PC-3 (cell line): ENCODE measurements around the gene MBNL1. TPM values are rescaled to one million over a fixed set of nuclear protein-coding genes. Genes with fewer than 3 reads are reported as not detected.

Source experiments
- ATAC-seq: fragments of 200-7000 bp; cut with Tn5 transposase; 2 replicates; pipeline ENCODE4 v1.9.1; 2020; ENCODE audit warnings: mild to moderate bottlenecking, moderate library complexity
- BruUV-seq: library from RNA; stranded (reverse); fragments of 400-500 nt; replicated peaks from 2 replicates; lab custom pipeline; 2021; lab: Mats Ljungman, UMichigan
- CTCF ChIA-PET: fragments of 300-600 bp; sonication (Branson Sonifier 250); formaldehyde crosslinking; loops from one replicate; lab custom pipeline; 2022; ENCODE audit warnings: antibody characterized with exemption; lab: Charles Lee
- POLR2A ChIA-PET: fragments of 300-600 bp; sonication (Branson Sonifier 250); formaldehyde crosslinking; loops from one replicate; lab custom pipeline; 2022; ENCODE audit warnings: antibody characterized with exemption; ENCODE audit not compliant: unreplicated experiment; lab: Charles Lee
- DNase-seq: peaks from one replicate; pipeline ENCODE4 v3.0.0-alpha.2; 2015
- H2AFZ ChIP-seq: fragments of 300-600 bp; sonication (generic); 2 replicates; pipeline ENCODE4 v1.6.0; 2016; ENCODE audit warnings: antibody characterized with exemption, low read length
- H3F3A ChIP-seq: fragments of 300-600 bp; sonication (generic); one replicate; pipeline ENCODE4 v1.6.0; 2017; ENCODE audit warnings: antibody characterized with exemption, low read length, control low read depth, mild to moderate bottlenecking; ENCODE audit not compliant: unreplicated experiment
- H3K27ac ChIP-seq: fragments of 300-600 bp; sonication (generic); 2 replicates; pipeline ENCODE4 v1.5.1; 2016; ENCODE audit warnings: mild to moderate bottlenecking, low read length
- H3K27me3 ChIP-seq: fragments of 300-600 bp; sonication (generic); 2 replicates; pipeline ENCODE4 v1.6.1; 2016; ENCODE audit warnings: low read length, mixed read lengths
- H3K36me3 ChIP-seq: fragments of 300-600 bp; sonication (generic); 2 replicates; pipeline ENCODE4 v1.6.1; 2016; ENCODE audit warnings: low read depth, mixed run types, low read length, mixed read lengths
- H3K4me1 ChIP-seq: fragments of 300-600 bp; sonication (generic); 2 replicates; pipeline ENCODE4 v1.5.1; 2016; ENCODE audit warnings: low read length; ENCODE audit not compliant: insufficient read depth
- H3K4me2 ChIP-seq: fragments of 300-600 bp; sonication (generic); 2 replicates; pipeline ENCODE4 v1.6.0; 2016; ENCODE audit warnings: low read length
- H3K4me3 ChIP-seq: fragments of 300-600 bp; sonication (generic); 2 replicates; pipeline ENCODE4 v1.5.1; 2016; ENCODE audit warnings: mild to moderate bottlenecking, low read length, mixed read lengths
- H3K79me2 ChIP-seq: fragments of 300-600 bp; sonication (generic); 2 replicates; pipeline ENCODE4 v1.6.1; 2017; ENCODE audit warnings: low read length, mixed read lengths
- H3K9ac ChIP-seq: fragments of 300-600 bp; sonication (generic); 2 replicates; pipeline ENCODE4 v1.6.0; 2016; ENCODE audit warnings: mild to moderate bottlenecking, low read length
- H3K9me2 ChIP-seq: fragments of 300-600 bp; sonication (generic); replicated peaks from 2 replicates; pipeline ENCODE4 v1.6.1; 2016; ENCODE audit warnings: mixed run types, low read length, mixed read lengths
- H3K9me3 ChIP-seq: fragments of 300-600 bp; sonication (generic); 2 replicates; pipeline ENCODE4 v1.6.1; 2016; ENCODE audit warnings: low read length, mixed read lengths
- H4K20me1 ChIP-seq: fragments of 300-600 bp; sonication (generic); 2 replicates; pipeline ENCODE4 v1.6.1; 2016; ENCODE audit warnings: low read length, mixed read lengths
- EZH2 ChIP-seq: fragments of 300-600 bp; sonication (generic); IDR thresholded peaks from one replicate; pipeline ENCODE4 v1.6.1; 2017; ENCODE audit warnings: antibody characterized with exemption, mild to moderate bottlenecking, low read length; ENCODE audit not compliant: unreplicated experiment
- EZH2phosphoT487 ChIP-seq: fragments of 300-600 bp; sonication (generic); IDR thresholded peaks from 2 replicates; pipeline ENCODE4 v1.6.1; 2018; ENCODE audit warnings: mild to moderate bottlenecking, antibody characterized with exemption, low read length, borderline replicate concordance
- intact Hi-C: fragments of 100-400 bp; cut with micrococcal nuclease; formaldehyde crosslinking; loops from 2 replicates; pipeline ENCODE4 v1.9.0; 2023
- total RNA-seq: library from RNA; depleted of rRNA; stranded (reverse); fragments of >200 nt; gene quantifications from 2 replicates; pipeline ENCODE4 v1.2.3, GENCODE V29; 2014
- TF ChIP-seq, protein P1 (sequence below): fragments of 300-600 bp; sonication (generic); conservative IDR thresholded peaks from 2 replicates; pipeline ENCODE4 v1.5.1; 2017; ENCODE audit warnings: antibody characterized with exemption, low read depth, mild to moderate bottlenecking, low read length

The MBNL1 gene
- total RNA-seq, 1 experiment from 2014 or later = 161 TPM

DNA sequence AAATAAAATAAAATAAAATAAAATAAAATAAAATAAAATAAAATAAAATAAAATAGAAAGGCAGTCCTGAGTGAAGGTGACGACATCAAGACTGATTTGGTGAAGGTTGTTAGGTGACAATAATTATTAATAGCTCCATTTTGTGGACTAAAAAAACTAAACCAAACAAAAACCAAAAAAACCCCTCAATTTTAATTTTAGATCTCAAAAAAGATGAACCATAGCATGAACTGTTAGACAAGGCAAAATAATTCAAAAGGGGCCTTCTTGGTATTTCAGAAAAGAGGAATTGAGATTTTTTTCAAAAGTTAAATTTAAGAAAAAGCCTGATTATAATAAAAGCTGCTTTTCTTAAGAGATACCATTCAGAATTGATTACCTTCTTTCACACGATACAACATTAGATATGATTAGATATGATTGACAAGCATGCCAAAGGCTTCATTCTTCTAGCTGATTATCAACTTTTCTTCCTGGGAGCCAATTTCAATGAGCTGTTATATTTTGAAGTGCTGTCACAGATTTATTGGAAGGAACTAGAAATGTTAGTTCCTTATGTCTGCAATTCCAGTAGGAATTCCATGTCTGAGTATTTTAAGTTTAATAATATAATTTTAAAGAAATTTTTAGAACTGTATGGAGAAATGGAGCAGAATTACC is 244.7 kb downstream of the MBNL1 start:
- no peak for ATAC-seq
- intact Hi-C loops = no loop called here
- no TSS peak for BruUV-seq
- no peaks in the 10 kb centered on the region; the same call in 1 of the 2 replicates for H3K27me3 ChIP-seq
- no peaks in the 10 kb centered on the region for H3F3A ChIP-seq
- H3K9ac ChIP-seq = no peak overlapping the region
- H3K79me2 ChIP-seq = no peaks in the 10 kb centered on the region
- no peaks in the 10 kb centered on the region for H3K4me1 ChIP-seq
- no peaks in the 10 kb centered on the region for H4K20me1 ChIP-seq
- CTCF ChIA-PET = interaction anchor here (0.7 kb wide), 1 partner anchor 106 kb away, joined by 3 read pairs; no protein-coding TSS in a partner anchor
- no peak for DNase-seq
- TF ChIP-seq EZH2 (no peak), EZH2phosphoT487 (no peak)
- TF ChIP-seq, protein P1, sequence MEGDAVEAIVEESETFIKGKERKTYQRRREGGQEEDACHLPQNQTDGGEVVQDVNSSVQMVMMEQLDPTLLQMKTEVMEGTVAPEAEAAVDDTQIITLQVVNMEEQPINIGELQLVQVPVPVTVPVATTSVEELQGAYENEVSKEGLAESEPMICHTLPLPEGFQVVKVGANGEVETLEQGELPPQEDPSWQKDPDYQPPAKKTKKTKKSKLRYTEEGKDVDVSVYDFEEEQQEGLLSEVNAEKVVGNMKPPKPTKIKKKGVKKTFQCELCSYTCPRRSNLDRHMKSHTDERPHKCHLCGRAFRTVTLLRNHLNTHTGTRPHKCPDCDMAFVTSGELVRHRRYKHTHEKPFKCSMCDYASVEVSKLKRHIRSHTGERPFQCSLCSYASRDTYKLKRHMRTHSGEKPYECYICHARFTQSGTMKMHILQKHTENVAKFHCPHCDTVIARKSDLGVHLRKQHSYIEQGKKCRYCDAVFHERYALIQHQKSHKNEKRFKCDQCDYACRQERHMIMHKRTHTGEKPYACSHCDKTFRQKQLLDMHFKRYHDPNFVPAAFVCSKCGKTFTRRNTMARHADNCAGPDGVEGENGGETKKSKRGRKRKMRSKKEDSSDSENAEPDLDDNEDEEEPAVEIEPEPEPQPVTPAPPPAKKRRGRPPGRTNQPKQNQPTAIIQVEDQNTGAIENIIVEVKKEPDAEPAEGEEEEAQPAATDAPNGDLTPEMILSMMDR = no peak
- no peak overlapping the region for H3K4me3 ChIP-seq
- H3K9me2 ChIP-seq = no peaks in the 10 kb centered on the region
- no peak overlapping the region for H3K4me2 ChIP-seq
- no peaks in the 10 kb centered on the region for H3K9me3 ChIP-seq
- no peaks in the 10 kb centered on the region for H3K36me3 ChIP-seq
- no peak overlapping the region for H2AFZ ChIP-seq
- H3K27ac ChIP-seq = no peak overlapping the region
- POLR2A ChIA-PET = no interaction called here
